Left renal cortex interstitium (tissue), 4 donors: Measurements from ENCODE around the gene MON1A. TPM values are rescaled to one million over a fixed set of nuclear protein-coding genes. Genes with fewer than 3 reads are reported as not detected.
"Not testable (repeated sequence)": the region's sequence is repeated elsewhere in the genome, so short reads cannot be mapped to it uniquely, and the experiment has no call there.

Source experiments
- DNase-seq, 4 donors: peaks; one replicate each; pipeline ENCODE4 v3.0.0-alpha.2; 2013; ENCODE audit warnings: low read depth in 4 of 4, low spot score in 2 of 4, missing footprints in 1 of 4
- polyA plus RNA-seq, 4 donors: library from polyadenylated mRNA; unstranded; fragments of 120-200 nt; gene quantifications; one replicate each; pipeline ENCODE4 v1.2.1, GENCODE V29; 2013; ENCODE audit not compliant: insufficient read length in 4 of 4

MON1A gene
- 1 to 10 TPM; 7.0 to 9.7 (median 8.7) TPM for polyA plus RNA-seq

- peak in 3 of 4 donors; percentile 75 to 89 (median 84) for DNase-seq
These were observed at the start of gene MON1A for GRCh38 chr3:49929291-49930167. TSS of gene MON1A (minus strand) at chr3:49929811. CDS start at chr3:49913346, 16,465 bp downstream.

GRCh38 chr3:49976942-49977341 is 47.3 kb upstream of the MON1A start:
- DNase-seq: no peak

- DNase-seq: no peak
These were observed 43.0 kb upstream of the MON1A start for GRCh38 chr3:49972656-49973055.

GRCh38 chr3:49968346-49968745 is 38.7 kb upstream of the MON1A start:
- no peak for DNase-seq

GRCh38 chr3:49967291-49967690 is 37.7 kb upstream of the MON1A start:
- no peak for DNase-seq

GRCh38 chr3:49966233-49966942 is 36.8 kb upstream of the MON1A start:
- DNase-seq: no peak

- DNase-seq: no peak
These were observed 26.0 kb upstream of the MON1A start for GRCh38 chr3:49955636-49956035.

GRCh38 chr3:49952924-49953323 is 23.3 kb upstream of the MON1A start:
- DNase-seq: no peak

- no peak for DNase-seq
These were observed 13.0 kb upstream of the MON1A start for GRCh38 chr3:49942651-49943050.

- no peak for DNase-seq
These were observed 11.1 kb upstream of the MON1A start for GRCh38 chr3:49940667-49941249.

GRCh38 chr3:49939858-49940666 is 10.5 kb upstream of the MON1A start, which contains the start of gene RBM6:
TSS of gene RBM6 (plus strand) at chr3:49940150. CDS start at chr3:49962642, 22,492 bp downstream.
- peak; percentile 79 to 94 (median 86) for DNase-seq

- no peak for DNase-seq
These were observed 7.5 kb upstream of the MON1A start for GRCh38 chr3:49937090-49937489.

- DNase-seq: not testable (repeated sequence)
These were observed 2.7 kb upstream of the MON1A start for GRCh38 chr3:49932281-49932680.

- DNase-seq: no peak
These were observed 1.3 kb upstream of the MON1A start for GRCh38 chr3:49930922-49931321.

GRCh38 chr3:49930168-49930690 is 618 bp upstream of the MON1A start:
- no peak for DNase-seq

- no peak for DNase-seq
These were observed 1.1 kb downstream of the MON1A start for GRCh38 chr3:49928481-49929017.

- DNase-seq: no peak
These were observed 1.8 kb downstream of the MON1A start for GRCh38 chr3:49927798-49928197.

- no peak for DNase-seq
These were observed 3.4 kb downstream of the MON1A start for GRCh38 chr3:49926117-49926728.

- DNase-seq: no peak
These were observed 4.1 kb downstream of the MON1A start for GRCh38 chr3:49925485-49925884.
